HuH-7.5 (cell line): ENCODE data around the gene SULT1A1.
"Not testable (repeated sequence)": the region's sequence is repeated elsewhere in the genome, so short reads cannot be mapped to it uniquely, and the experiment has no call there.

Source experiments
- DNase-seq: peaks from one replicate; pipeline ENCODE4 v3.0.0; 2011; ENCODE audit warnings: low spot score

The SULT1A1 gene

DNA sequence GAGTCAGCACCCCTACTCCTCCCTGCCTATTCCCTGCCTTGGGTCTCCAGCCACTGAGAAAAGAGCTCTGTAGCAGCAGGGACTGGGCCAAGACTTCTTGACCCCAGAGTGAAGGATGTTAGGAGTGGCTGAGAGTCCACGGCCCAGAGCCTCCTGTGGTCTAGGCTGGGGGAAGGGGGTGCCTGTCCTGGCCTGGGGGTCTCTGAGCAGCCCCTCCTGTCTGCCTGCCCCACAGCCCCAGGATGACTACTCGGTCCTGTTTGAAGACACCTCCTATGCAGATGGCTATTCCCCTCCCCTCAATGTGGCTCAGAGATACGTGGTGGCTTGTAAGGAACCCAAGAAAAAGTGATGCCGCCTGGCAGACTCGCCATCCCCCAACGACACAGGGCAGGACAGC lies 18.5 kb downstream of the SULT1A1 start:
- no peak for DNase-seq

DNA sequence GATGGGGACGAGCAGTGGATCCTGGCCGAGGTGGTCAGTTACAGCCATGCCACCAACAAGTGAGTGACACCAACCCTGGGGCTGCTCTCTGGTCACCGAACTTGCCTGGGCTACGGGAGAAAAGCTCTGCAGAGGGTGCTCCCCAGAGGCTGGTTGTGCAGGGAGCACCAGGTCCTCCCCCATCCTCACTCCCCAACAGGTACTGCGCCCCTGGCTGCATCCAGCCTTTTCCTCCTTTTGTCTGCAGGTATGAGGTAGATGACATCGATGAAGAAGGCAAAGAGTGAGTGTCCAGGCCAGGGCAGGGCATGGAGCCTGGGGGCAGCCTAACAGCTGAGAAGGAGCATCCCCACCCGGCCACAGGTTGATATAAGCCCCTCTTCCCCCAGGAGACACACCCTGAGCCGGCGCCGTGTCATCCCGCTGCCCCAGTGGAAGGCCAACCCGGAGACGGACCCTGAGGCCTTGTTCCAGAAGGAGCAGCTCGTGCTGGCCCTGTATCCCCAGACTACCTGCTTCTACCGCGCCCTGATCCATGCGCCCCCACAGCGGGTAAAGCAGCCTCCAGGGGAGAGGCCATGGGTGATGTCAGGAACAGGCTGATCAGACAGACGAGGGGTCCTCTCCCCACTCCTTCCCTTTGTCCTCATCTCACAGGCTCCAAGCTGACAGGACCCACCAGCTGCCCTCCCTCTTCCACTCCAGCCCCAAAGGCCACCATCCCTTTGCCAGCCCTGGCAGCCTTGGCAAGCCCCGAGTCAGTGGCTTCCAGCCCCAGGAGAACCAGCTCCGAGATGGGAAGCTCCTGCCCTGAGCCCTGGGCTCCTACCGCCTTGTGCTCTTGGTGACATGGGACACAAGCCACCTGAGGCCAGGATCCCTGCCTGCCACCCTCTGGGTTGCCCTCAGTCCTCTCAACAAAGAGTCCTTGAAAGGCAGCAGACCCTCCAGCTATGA lies 19.2 kb downstream of the SULT1A1 start:
- DNase-seq = no peak

DNA sequence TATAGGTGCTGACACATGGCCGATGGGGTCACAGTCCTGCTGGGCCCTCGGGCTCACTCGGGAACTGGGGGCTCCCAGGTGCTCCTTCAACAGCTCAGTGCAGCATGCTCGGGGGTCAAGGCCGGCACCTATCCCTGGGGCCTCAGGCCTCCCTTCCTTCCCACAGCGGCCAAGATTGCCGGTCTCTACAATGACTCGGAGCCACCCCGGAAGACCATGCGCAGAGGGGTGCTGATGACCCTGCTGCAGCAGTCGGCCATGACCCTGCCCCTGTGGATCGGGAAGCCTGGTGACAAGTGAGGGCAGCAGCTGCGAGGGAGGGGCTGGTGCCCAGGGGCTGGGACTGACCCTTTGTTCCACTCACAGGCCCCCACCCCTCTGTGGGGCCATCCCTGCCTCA lies 19.9 kb downstream of the SULT1A1 start:
- no peak for DNase-seq

DNA sequence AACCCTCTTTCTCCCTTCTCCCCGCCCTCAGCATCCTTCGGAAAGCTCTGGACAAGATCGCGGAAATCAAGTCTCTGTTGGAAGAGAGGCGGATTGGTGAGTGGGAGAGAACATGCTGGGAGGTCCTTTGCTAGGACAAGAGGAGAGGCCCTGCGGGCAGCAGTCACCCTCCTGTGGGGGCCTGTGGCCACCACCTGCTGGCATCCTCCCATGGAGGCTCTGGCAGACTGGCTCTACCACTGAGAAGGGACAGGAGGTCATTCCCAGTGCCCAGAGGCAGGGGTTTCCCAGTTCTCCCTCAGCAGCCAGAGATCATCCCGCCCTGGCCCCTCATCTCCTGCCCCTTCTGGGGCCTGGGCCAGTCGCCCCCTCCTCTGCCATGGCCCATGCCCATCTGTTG lies 20.8 kb downstream of the SULT1A1 start:
- no peak for DNase-seq

DNA sequence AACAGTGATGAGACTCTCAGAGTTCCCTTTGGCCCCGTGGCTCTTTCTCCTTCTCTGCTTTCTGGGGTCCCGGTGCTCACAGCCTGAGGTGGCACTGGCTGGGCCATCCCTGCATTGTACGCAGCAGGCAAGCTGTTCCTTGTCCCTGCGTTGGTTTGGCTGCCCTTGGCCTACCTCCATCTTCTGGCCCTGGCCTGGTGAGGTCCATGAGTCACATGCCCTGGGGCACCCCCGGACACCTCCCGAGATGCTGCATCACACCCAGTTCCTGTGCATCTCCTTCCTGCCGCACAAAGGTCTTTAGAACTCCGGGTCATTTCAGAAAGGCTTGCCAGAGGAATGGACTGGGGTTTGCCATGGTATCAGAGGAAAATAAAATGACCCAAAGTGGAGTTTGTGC lies 22.5 kb downstream of the SULT1A1 start:
- DNase-seq = no peak

DNA sequence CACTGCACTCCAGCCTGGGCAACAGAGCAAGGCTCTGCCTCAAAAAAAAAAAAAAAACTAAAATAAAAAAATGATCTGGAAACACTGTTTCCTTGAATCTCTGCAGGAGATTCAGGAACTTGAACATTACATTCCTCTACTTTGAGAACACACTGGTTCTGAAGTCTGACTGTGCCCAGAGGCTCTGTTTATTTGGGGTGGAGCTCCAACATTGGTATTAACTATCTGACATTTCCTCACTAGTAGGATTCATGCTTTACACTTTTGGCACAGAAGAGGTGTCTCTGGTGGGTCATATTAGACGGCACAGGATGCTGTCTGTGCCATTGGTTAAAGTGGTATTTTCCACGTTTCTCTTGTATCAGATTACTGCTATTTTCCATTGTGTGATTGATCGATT lies 23.4 kb downstream of the SULT1A1 start:
- DNase-seq = no peak

DNA sequence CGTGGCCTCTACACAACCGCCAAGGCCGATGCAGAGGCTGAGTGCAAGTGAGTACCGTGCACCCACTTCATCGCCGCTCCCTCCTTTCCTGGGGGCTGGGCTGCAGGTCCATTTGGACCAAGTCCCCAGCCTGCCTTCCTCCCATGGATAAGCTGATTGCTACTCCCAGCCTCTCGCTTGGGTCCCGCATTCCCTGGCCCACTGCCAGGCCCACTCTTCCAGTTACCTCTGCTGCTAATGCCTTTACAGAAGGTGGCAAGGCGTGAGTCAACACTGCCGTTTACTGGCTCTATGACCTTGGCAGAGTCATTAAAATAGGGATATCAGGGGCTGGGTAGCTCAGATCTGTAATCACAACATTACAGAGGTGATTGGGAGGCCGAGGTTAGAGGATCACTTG lies 24.2 kb downstream of the SULT1A1 start:
- DNase-seq = no peak

DNA sequence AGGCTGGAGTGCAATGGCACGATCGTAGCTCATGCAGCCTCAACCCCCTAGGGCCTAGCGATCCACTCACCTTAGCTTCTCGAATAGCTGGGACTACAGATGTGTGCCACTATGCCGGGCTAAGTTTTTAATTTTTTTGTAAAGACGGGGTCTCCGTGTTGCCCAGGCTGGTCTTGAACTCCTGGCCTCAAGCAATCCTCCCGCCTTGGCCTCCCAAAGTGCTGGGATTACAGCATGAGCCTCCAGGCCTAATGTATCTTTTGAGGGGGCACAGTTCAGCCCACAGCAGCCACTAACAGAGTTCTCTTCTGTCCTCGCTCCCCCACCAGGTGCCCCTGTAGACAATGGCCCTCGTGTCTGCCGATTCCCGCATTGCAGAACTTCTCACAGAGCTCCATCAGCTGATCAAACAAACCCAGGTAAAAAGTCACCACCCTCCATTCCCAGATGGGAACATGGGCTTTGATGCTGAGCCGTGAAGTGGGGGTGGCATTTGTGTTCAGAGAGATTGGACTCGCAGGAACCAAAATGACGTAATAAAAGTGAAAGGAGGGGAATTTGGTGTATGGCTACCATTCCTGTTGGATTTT lies 29.0 kb downstream of the SULT1A1 start:
- no peak for DNase-seq

DNA sequence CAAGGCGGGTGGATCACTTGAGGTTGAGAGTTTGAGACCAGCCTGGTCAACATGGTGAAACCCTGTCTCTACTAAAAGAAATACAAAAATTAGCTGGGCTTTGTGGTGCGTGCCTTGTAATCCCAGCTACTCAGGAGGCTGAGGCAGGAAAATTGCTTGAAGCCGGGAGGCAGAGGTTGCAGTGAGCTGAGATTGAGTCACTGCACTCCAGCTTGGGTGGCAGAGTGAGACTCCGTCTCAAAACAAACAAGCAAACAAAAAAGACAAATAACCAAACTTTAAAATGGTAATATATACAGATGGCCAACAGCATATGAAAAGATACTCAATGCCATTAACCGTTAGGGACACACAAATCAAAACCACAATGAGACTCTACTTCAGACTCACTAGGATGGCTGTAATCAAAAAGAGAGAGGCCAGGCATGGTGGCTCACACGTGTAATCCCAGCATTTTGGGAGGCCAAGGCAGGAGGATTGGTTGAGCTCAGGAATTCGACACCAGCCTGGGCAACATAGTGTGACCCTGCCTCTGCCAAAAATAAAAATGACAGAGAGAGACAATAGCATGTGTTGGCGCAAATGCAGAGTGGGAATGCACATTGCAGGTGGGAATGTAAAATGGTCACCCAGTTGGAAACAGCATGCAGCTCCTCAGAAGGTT lies 34.3 kb downstream of the SULT1A1 start:
- no peak for DNase-seq

DNA sequence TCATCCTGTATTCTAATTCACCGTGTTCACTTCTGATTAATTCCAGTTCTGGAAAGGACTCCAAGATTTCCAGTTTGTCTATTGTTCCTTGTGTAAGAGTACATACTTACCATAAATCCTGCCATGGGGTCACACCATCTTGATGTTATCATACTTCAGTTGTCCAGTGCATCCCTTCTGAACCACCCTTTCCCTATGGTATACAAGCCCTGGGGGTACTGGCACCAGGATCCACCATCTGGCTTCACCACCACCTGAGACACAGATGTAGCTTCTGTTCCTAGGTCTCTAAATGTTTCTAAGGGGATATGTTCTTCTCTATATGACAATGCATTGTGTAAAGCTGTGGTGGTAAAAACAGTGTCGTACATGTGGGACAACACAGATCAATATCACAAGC lies 34.9 kb downstream of the SULT1A1 start:
- no peak for DNase-seq

DNA sequence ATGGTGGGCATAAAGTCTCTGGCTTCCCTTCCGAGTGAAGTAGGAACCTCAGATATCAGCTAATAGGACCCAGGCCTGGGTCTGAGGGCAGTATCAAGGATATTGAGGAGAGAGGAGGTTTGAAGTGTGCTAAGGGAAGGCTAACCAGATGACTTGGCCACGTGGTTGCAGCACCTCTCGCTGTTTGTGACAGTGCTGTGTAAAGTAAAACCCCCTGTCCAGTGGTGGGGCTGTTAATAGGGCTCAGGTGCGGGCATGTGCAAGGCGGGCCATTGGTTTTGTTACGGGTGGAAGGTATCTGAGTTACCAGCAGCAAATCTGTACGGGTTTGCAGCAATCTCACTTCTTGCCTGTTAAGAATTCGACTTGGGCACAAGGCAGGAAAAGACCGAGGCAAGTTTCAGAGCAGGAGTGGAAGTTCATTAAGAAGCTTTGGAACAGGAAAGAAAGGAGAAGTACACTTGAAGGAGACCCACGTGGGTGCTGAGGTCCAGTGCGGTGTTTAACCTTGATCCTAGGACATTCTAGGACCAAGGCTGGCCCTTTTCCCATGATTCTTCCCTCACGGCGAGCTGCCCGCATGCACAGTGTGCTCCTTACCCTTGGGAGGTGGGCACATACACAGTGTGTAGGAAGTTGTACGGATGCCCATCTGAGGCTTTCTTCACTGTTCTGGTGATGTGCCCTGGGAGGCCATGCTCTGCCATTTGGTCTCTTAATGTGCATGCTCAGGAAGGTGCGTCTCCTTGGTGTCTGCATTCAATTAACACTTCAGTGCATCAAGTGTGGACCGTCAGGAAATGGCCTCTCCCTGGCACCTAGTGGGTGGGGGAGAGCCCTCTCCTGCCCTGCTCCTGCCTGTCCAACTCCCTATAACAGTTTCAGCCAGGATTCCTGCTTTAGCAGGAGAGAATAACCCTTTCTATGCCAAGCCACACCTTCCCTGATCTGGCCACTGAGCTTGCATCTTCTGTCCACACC lies 35.8 kb downstream of the SULT1A1 start:
- no peak for DNase-seq

DNA sequence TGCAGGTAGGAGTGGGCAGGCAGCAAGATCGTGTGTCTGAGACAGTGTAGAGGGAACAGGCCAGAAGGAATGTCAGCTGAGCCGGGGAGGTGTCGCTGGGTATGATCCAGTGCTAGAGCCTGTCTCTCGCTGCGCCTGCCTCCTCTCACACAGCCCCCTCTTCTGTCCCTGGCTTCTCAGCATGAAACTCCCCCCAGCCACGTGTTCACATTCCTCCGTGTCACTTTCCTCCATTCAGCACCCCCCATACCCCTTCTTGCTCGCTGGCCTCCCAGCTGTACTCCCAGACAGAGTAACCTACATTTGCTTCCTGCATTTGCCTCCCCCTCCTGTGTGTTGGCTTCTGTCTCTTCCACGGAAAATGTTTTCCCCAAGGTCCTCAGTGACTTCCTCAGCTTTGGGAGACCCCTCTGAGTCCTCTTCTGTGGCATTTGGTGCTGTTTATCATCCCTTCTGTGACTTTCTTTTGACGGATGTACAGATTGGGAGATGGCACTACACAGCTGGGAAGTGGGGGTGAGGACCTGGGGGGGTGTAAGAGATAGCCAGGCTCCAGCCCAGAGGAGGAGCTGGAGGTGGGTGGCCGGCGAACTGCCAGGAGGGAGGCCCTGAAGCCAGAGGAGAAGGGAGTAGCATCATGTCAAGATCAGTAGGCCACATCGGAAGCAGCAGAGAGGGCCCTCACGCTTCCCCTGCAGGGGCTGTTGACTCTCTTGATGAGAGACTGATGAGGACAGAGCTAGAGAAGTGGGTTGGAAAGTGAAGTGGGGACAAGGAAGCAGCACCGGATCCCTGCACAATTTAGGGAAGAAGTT lies 36.9 kb downstream of the SULT1A1 start:
- no peak for DNase-seq

DNA sequence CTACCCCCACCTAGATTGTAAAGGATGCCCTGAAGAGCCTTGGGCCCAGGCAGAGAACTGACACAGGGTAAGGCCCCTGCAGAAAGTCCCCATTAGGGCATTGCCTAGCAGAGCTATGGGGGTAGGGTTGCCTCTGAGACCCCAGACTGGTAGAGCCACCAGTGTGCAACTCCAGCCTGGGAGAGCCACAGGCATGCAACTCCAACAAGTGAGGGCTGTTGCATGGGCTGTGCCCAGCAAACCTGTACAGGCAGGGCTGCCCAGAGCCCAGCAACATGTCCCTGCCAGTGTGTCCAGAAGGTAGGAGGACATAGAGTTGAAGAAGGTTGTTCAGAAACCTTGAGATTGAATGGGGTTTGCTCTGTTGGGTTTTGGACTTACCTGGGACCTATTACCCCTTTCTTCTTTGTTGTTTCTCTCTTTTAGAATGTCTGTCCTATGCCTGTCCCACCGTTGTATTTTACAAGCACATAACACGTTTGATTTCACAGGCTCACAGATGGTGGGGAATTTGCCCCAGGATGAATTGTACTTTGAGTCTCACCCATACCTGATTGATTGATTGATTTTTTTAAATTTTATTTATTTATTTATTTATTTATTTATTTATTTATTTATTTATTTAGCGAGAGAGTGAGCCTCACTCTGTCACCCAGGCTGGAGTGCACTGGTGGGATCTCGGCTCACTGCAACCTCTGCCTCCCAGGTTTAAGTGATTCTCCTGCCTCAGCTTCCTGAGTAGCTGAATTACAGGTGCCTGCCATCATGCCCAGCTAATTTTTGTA lies 39.7 kb downstream of the SULT1A1 start:
- DNase-seq = no peak

DNA sequence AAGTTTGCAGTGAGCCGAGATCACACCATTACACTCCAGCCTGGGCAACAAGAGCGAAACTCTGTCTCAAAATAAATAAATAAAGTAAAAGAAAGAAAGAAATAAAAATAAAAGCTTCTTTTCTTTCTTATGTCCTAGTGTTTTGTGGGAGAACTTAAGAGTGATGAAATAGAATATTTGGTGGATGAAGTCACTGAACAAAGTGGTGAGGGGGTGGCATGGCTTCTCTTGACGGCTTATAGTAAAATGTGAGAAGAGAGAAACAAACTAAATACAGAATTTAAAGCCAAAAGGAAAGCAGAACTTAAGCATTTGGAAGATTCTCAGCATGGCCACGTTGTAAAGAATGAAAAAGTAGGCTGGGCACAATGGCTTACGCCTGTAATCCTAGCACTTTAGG lies 40.8 kb downstream of the SULT1A1 start:
- DNase-seq = no peak

DNA sequence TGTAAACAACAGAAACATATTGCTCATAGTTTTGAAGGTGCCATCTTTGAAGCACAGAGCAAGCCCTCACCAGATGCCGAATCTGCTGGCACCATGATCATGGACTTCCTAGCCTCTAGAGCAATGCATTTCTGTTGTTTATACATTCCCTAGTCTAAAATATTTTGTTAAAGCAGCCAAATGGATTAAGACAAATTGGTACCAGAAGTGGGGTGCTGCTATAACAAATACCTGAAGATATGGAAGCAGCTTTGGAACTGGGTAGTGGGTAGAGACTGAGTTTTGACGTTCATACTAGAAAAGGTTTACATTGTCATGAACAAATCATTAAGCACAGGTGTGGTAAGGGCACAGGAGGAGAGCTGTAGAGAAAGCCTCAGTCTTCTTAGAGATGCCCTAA lies 42.6 kb downstream of the SULT1A1 start:
- no peak for DNase-seq

DNA sequence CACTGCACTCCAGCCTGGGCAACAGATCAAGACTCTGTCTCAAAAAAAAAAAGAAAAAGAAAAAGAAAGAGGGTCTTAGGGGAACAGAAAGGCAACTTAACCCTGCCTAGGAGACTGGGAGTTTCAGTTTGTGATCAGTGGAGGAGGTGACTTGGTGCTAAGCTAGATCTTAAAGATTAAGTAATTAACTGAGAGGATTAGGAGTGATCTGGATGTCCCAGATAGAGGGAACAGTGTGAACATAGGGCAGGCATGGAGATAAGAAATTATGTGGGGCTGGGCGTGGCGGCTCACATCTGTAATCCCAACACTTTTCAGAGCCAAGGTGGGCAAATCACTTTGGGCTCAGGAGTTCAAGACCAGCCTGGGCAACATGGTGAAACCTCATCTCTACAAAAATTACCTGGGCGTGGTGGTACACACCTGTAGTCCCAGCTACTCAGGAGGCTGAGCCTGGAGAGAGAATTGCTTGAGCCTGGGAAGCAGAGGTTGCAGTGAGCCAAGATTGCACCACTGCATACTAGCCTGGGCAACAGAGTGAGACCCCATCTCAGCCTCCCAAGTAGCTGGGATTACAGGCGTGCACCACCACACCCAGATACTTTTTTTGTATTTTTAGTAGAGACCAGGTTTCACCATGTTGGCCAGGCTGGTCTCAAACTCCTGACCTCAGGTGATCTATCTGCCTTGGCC lies 43.5 kb downstream of the SULT1A1 start:
- not testable (repeated sequence) for DNase-seq

DNA sequence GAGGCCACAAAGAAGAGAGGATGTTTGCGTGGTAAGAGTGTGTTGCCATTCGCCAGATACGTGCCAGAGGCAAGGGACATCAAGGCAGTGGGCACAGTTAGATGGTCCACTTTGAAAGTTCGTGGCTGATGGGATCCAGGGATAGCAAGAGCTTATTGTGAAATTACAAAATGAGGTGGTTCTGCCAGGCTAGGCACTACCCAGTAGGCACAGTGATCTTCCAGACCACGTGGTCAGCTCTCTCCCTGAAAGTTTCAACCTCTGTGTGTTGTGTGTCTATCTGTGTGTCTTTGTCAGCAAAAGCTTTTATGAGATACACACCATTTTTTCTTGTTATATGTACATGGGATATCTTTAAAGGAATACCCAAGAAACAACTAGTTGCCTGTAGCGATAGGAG lies 46.6 kb downstream of the SULT1A1 start:
- no peak for DNase-seq

DNA sequence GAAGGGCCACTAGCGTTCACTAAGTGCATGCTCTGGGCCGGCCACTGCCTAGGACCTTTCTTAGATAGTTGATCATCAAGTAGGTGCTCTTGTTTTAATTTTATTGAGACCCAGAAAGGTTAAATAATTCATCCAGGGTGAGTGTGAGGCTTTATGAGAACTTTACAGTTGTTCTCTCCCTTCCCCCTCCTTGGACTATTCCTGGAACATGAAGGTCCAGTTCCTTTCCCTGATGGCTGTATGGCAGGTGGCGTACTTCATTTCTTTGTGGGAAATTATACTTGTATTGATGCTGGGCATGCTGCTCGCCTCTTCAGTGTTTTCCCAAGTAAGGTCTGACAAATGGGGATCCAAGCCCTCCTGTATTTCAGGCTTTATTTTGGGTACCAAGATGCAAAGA lies 47.6 kb downstream of the SULT1A1 start:
- DNase-seq = no peak

DNA sequence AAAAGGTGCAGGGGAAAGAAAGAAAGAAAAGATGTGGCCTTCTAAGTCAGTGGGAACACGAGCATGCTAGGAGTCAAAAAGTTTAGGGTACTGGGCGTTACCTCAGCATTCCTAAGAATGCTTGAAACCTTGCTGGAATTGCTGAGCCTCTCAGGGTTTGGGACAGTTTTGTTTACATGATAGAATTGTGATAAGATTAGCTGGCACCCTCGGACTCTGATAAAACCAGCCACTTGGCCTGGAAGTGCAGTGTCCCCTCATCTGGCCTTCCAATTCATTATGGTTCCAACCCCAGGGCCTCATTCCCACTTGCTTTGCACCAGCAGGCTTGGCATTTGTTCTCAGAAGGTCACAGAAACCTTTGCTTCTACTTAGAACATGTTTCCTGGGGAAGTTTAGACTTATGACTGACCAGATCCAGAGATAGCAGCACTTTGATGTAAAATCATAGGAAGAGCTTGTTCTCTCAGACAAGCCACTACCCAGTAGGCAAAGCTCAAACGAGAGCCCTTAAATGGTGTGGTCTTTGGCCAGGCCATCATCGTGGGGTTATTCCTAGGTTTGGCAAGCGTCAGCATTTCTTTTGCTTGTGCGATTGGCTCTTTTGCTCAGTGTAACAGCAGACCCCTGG lies 48.2 kb downstream of the SULT1A1 start:
- no peak for DNase-seq
